ENCODE measurements around the gene GLYR1.

GRCh38 chr16:4765511-4766474 lies 81.3 kb downstream of the GLYR1 start:
- no peak for TF ChIP-seq POLR2A (IDR thresholded peaks at IDR 0.05; ENCODE audit: low read depth, low read length)
- TF ChIP-seq TAF1 (IDR thresholded peaks at IDR 0.05; ENCODE audit: borderline replicate concordance, low read depth, low read length) = no peak

Data from GM12892 (cell line).